ENCODE results near the gene SLC25A23. TPM values are rescaled to one million over a fixed set of nuclear protein-coding genes. Genes with fewer than 3 reads are reported as not detected.
A peak's percentile ranks its signal among the peaks of the same experiment; 100 is the strongest.

SLC25A23 gene
- total RNA-seq, 1 experiment from 2014 or later, result 18.7 TPM

DNA sequence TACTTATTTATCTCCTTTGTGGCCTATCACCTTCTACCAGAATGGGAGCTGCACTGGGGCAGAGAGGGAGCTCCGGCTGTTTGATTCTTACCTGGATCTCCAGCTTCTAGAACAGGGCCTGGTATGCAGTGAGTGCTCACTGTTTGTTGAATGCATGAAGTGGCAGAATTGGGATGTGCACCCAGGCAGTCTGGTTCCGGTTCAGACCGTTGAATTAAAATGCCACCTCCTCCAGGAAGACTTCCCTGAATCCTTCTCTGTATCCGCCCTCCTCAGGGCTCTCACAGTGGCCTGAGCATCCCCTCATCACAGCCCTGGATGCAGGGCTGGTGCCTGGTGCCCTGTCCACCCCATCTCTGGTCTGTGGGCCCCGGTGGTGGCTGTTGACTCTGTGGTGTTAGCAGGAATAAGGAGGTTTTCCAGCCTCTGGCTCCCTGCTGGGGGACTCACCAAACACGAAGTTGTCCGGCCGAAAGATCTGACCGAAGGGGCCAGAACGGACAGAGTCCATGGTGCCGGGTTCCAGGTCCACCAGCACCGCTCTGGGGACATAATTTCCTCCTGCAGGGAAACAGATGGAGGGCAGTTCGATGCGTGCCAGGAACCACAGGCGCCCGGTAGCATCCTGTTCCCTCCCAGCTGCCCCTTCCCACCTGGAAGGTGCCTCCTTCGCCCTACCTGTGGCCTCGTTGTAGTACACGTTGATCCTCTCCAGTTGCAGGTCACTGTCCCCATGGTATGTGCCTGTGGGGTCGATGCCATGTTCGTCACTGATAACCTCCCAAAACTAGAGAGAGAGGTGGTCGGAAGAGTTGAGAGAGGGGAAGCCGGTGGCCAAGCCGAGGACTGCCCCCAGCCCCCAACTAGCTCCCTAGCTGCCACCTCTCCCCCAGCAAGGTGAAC is 41.5 kb upstream of the SLC25A23 start:
- intact Hi-C loops (cut with micrococcal nuclease; ENCODE audit: unreplicated experiment) (no loop called here), in situ Hi-C loops (cut with HindIII; ENCODE audit: low pct_unique_long_range_greater_than_20kb, low sequenced_read_pairs) (no loop called here)
- Histone ChIP-seq H3K27ac (ENCODE audit: low read length) (no peak overlapping the region), H3K4me3 (ENCODE audit: low read depth in 2 of 2, low read length in 2 of 2) (peak overlapping the region in 1 of 2 experiments; percentile 49; a peak in 1 of 4 replicates), H3K4me1 (ENCODE audit: control insufficient read depth, insufficient read depth, low read length) (peaks cover 2% of the 10 kb centered on the region; the same call in 1 of the 2 replicates), H3K27me3 (ENCODE audit: control insufficient read depth, insufficient read depth, low read length) (no peaks in the 10 kb centered on the region; the same call in 1 of the 2 replicates), H3K9me3 (ENCODE audit: control insufficient read depth, insufficient read depth, low read depth, low read length) (no peaks in the 10 kb centered on the region), H3K36me3 (ENCODE audit: control insufficient read depth, insufficient read depth, low read length) (no peaks in the 10 kb centered on the region)
- ATAC-seq (no peak), DNase-seq (ENCODE audit: low read depth, low spot score) (no peak)
- ChIA-PET CTCF (no interaction called here), POLR2A (no interaction called here)
- BruUV-seq (replicated peaks), result no TSS peak
- no peak for TF ChIP-seq TCF7L2 (IDR thresholded peaks at IDR 0.05; ENCODE audit: low read depth, low read length)
- TF ChIP-seq, protein P1, sequence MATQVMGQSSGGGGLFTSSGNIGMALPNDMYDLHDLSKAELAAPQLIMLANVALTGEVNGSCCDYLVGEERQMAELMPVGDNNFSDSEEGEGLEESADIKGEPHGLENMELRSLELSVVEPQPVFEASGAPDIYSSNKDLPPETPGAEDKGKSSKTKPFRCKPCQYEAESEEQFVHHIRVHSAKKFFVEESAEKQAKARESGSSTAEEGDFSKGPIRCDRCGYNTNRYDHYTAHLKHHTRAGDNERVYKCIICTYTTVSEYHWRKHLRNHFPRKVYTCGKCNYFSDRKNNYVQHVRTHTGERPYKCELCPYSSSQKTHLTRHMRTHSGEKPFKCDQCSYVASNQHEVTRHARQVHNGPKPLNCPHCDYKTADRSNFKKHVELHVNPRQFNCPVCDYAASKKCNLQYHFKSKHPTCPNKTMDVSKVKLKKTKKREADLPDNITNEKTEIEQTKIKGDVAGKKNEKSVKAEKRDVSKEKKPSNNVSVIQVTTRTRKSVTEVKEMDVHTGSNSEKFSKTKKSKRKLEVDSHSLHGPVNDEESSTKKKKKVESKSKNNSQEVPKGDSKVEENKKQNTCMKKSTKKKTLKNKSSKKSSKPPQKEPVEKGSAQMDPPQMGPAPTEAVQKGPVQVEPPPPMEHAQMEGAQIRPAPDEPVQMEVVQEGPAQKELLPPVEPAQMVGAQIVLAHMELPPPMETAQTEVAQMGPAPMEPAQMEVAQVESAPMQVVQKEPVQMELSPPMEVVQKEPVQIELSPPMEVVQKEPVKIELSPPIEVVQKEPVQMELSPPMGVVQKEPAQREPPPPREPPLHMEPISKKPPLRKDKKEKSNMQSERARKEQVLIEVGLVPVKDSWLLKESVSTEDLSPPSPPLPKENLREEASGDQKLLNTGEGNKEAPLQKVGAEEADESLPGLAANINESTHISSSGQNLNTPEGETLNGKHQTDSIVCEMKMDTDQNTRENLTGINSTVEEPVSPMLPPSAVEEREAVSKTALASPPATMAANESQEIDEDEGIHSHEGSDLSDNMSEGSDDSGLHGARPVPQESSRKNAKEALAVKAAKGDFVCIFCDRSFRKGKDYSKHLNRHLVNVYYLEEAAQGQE (IDR thresholded peaks at IDR 0.05; ENCODE audit: insufficient read depth in 1 of 2, low read depth in 2 of 2, low read length in 1 of 2), result no peak
- TF ChIP-seq POLR2AphosphoS5 (IDR thresholded peaks at IDR 0.05; ENCODE audit: low read depth, low read length), result no peak
- TF ChIP-seq, protein P2, sequence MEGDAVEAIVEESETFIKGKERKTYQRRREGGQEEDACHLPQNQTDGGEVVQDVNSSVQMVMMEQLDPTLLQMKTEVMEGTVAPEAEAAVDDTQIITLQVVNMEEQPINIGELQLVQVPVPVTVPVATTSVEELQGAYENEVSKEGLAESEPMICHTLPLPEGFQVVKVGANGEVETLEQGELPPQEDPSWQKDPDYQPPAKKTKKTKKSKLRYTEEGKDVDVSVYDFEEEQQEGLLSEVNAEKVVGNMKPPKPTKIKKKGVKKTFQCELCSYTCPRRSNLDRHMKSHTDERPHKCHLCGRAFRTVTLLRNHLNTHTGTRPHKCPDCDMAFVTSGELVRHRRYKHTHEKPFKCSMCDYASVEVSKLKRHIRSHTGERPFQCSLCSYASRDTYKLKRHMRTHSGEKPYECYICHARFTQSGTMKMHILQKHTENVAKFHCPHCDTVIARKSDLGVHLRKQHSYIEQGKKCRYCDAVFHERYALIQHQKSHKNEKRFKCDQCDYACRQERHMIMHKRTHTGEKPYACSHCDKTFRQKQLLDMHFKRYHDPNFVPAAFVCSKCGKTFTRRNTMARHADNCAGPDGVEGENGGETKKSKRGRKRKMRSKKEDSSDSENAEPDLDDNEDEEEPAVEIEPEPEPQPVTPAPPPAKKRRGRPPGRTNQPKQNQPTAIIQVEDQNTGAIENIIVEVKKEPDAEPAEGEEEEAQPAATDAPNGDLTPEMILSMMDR (IDR thresholded peaks at IDR 0.05), result no peak
- TF ChIP-seq SIN3A (IDR thresholded peaks at IDR 0.05; ENCODE audit: borderline replicate concordance, insufficient read depth, low read depth, low read length), result no peak

DNA sequence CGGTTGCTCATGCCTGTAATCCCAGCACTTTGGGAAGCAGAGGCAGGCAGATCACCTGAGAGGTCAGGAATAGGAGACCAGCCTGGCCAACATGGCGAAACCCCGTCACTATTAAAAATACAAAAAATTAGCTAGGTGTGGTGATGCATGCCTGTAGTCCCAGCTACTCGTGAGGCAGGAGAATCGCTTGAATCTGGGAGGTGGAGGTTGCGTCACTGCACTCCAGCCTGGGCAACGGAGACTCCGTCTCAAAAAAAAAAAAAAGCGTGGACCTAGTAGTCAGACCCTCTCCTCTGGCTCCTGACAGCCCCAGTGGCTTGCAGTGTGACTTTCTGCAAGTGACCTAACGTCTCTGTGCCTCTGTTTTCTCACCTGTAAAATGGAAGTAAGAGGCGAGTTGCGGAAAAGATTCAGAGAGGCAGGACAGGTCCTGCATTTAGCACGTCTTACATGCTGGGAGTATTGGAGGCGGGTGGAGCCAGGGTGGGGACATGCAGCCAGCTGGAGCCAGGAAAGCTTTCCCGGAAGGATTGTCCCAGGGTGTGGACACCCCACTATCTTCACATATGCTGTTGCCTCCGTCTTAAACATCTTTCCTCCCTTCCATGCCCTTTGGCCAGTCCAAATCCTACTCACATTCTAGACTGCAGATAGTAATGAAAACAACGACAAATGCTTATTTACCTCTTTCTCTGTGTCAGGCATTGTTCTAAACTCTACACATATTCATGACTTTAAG is 39.6 kb upstream of the SLC25A23 start:
- Histone ChIP-seq H3K9me3 (ENCODE audit: control insufficient read depth, insufficient read depth, low read depth, low read length) (no peaks in the 10 kb centered on the region), H3K27ac (ENCODE audit: low read length) (no peak overlapping the region), H3K4me1 (ENCODE audit: control insufficient read depth, insufficient read depth, low read length) (peaks cover 2% of the 10 kb centered on the region; the same call in 1 of the 2 replicates), H3K4me3 (ENCODE audit: low read depth in 2 of 2, low read length in 2 of 2) (no peak overlapping the region), H3K27me3 (ENCODE audit: control insufficient read depth, insufficient read depth, low read length) (no peaks in the 10 kb centered on the region; the same call in 1 of the 2 replicates), H3K36me3 (ENCODE audit: control insufficient read depth, insufficient read depth, low read length) (no peaks in the 10 kb centered on the region)
- TF ChIP-seq TCF7L2 (IDR thresholded peaks at IDR 0.05; ENCODE audit: low read depth, low read length) (no peak), POLR2AphosphoS5 (IDR thresholded peaks at IDR 0.05; ENCODE audit: low read depth, low read length) (no peak)
- TF ChIP-seq, protein P2 (IDR thresholded peaks at IDR 0.05), result no peak
- intact Hi-C loops (cut with micrococcal nuclease; ENCODE audit: unreplicated experiment), result no loop called here
- ChIA-PET CTCF (no interaction called here), POLR2A (no interaction called here)
- in situ Hi-C loops (cut with HindIII; ENCODE audit: low pct_unique_long_range_greater_than_20kb, low sequenced_read_pairs), result no loop called here
- ATAC-seq (no peak), DNase-seq (ENCODE audit: low read depth, low spot score) (no peak)
- no TSS peak for BruUV-seq (replicated peaks)
